Measurements from ENCODE around the gene MRPL44. TPM values are rescaled to one million over a fixed set of nuclear protein-coding genes. Genes with fewer than 3 reads are reported as not detected.

MRPL44 gene
- total and polyA plus RNA-seq, 2 of the 13 experiments (the other 11 are each of a cell fraction or from before 2014, with no cell fraction given): 38.4 to 78.0 TPM

DNA sequence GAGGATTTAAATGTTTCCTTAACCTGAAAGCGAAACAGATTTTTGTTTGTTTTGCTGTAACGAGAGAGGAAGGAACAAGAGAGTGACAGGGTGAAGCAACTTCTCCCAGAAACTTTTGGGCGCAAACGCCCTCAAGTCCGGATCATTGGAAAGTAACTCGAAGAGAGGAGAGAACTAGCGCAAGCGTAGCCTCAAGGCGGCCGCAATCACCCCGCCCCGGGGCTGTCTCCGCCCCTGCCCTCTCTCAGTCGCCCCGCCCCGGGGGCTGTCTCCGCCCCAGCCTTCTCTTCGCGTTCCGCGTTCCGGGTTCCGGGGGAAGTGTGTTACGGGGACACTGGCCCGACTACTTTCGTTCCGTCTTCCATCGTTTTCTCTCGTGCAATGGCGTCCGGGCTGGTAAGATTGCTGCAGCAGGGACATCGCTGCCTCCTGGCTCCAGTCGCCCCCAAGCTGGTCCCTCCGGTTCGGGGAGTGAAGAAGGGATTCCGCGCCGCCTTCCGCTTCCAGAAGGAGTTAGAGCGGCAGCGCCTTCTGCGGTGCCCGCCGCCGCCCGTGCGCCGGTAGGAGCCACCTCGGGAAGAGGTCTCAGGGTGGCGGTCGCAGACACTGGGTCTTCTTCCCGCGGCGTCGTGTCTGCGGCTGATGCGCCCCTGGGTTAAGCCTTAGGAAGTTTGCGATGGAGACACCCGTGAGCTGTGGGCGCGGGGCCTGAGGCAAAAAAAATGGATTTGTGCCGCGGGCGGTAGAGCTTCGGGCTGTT, at the start of gene MRPL44 (continued):
- TF ChIP-seq, protein P1, sequence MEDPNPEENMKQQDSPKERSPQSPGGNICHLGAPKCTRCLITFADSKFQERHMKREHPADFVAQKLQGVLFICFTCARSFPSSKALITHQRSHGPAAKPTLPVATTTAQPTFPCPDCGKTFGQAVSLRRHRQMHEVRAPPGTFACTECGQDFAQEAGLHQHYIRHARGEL (CRISPR knock-in tag; IDR thresholded peaks at IDR 0.05): 0 out of 2 replicates have a peak, but pooled peaks have one; percentile 79
- TF ChIP-seq ZNF670 (CRISPR knock-in tag; IDR thresholded peaks at IDR 0.05; ENCODE audit: borderline replicate concordance) (peak; percentile 100), ZFP36 (IDR thresholded peaks at IDR 0.05; ENCODE audit: borderline replicate concordance, low read depth, low read length, partially characterized antibody) (peak; percentile 14), NR2F1 (CRISPR knock-in tag; IDR thresholded peaks at IDR 0.05) (no peak), ZBTB7B (CRISPR knock-in tag; IDR thresholded peaks at IDR 0.05) (peak; percentile 95), NRL (CRISPR knock-in tag; IDR thresholded peaks at IDR 0.05; ENCODE audit: borderline replicate concordance) (peak; percentile 99), ZNF124 (CRISPR knock-in tag; IDR thresholded peaks at IDR 0.05) (peak; percentile 97), BORCS8-MEF2B (CRISPR knock-in tag; IDR thresholded peaks at IDR 0.05) (peak; percentile 97), HOXA9 (CRISPR knock-in tag; IDR thresholded peaks at IDR 0.05; ENCODE audit: borderline replicate concordance) (no peak; the same call in 1 of the 2 replicates), ZNF263 (CRISPR knock-in tag; IDR thresholded peaks at IDR 0.05) (peak; percentile 78), GPN1 (CRISPR knock-in tag; IDR thresholded peaks at IDR 0.05; ENCODE audit: borderline replicate concordance) (no peak), CERS6 (CRISPR knock-in tag; IDR thresholded peaks at IDR 0.05) (0 out of 2 replicates have a peak, but pooled peaks have one; percentile 15), ZBTB38 (CRISPR knock-in tag; IDR thresholded peaks at IDR 0.05) (peak; percentile 95), ZNF230 (CRISPR knock-in tag; IDR thresholded peaks at IDR 0.05) (peak; percentile 95), NFIC (IDR thresholded peaks at IDR 0.05; ENCODE audit: low read length) (peak; percentile 83; the same call in 1 of the 2 replicates), ZNF567 (CRISPR knock-in tag; IDR thresholded peaks at IDR 0.05; ENCODE audit: borderline replicate concordance) (peak; percentile 86; the same call in 1 of the 2 replicates), BCL6 (CRISPR knock-in tag; IDR thresholded peaks at IDR 0.05) (peak; percentile 85), ZNF687 (CRISPR knock-in tag; IDR thresholded peaks at IDR 0.05) (peak; percentile 95), FOXO1 (CRISPR knock-in tag; IDR thresholded peaks at IDR 0.05) (peak; percentile 90), ELF1 (CRISPR knock-in tag; IDR thresholded peaks at IDR 0.05) (peak; percentile 100)
- TF ChIP-seq, protein P2, sequence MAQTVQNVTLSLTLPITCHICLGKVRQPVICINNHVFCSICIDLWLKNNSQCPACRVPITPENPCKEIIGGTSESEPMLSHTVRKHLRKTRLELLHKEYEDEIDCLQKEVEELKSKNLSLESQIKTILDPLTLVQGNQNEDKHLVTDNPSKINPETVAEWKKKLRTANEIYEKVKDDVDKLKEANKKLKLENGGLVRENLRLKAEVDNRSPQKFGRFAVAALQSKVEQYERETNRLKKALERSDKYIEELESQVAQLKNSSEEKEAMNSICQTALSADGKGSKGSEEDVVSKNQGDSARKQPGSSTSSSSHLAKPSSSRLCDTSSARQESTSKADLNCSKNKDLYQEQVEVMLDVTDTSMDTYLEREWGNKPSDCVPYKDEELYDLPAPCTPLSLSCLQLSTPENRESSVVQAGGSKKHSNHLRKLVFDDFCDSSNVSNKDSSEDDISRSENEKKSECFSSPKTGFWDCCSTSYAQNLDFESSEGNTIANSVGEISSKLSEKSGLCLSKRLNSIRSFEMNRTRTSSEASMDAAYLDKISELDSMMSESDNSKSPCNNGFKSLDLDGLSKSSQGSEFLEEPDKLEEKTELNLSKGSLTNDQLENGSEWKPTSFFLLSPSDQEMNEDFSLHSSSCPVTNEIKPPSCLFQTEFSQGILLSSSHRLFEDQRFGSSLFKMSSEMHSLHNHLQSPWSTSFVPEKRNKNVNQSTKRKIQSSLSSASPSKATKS (CRISPR knock-in tag; IDR thresholded peaks at IDR 0.05): peak; percentile 99

All from HepG2 (cell line).